ENCODE data around the gene ANKRD66. TPM values are rescaled to one million over a fixed set of nuclear protein-coding genes. Genes with fewer than 3 reads are reported as not detected.

Gene ANKRD66
- total RNA-seq: not detected in 2 replicates

- Mint-ChIP-seq H3K36me3 (ENCODE audit: low read depth) (no peaks in the 10 kb centered on the region), H3K4me1 (no peaks in the 10 kb centered on the region), H3K27ac (no peak within 1 kb of the TSS), H3K27me3 (no peaks in the 10 kb centered on the region), H3K9me3 (no peaks in the 10 kb centered on the region), H3K4me3 (no peak within 1 kb of the TSS)
- peak; percentile 6 for DNase-seq
- intact Hi-C loops (cut with micrococcal nuclease): no loop called here
These were observed at the start of gene ANKRD66 for GRCh38 chr6:46746696-46747095. TSS of gene ANKRD66 (plus strand) at chr6:46746933. CDS start at chr6:46751949, 5,016 bp downstream.

- Mint-ChIP-seq H3K36me3 (ENCODE audit: low read depth) (no peaks in the 10 kb centered on the region), H3K9me3 (no peaks in the 10 kb centered on the region), H3K4me1 (no peaks in the 10 kb centered on the region), H3K4me3 (no peak overlapping the region), H3K27ac (no peak overlapping the region), H3K27me3 (peaks cover 10% of the 10 kb centered on the region)
- DNase-seq: no peak
- intact Hi-C loops (cut with micrococcal nuclease): no loop called here
These were observed 46.8 kb upstream of the ANKRD66 start for GRCh38 chr6:46699970-46700369.

- Mint-ChIP-seq H3K27me3 (peaks cover 13% of the 10 kb centered on the region), H3K4me3 (no peak overlapping the region), H3K27ac (no peak overlapping the region), H3K9me3 (no peaks in the 10 kb centered on the region), H3K4me1 (no peaks in the 10 kb centered on the region), H3K36me3 (ENCODE audit: low read depth) (no peaks in the 10 kb centered on the region)
- intact Hi-C loops (cut with micrococcal nuclease): no loop called here
- DNase-seq: no peak
These were observed 42.2 kb upstream of the ANKRD66 start for GRCh38 chr6:46704562-46704961.

GRCh38 chr6:46706464-46706863, 40.3 kb upstream of the ANKRD66 start:
- no peaks in the 10 kb centered on the region for H3K9me3 Mint-ChIP-seq
- no peak overlapping the region for H3K27ac Mint-ChIP-seq
- no peak overlapping the region for H3K4me3 Mint-ChIP-seq
- no peaks in the 10 kb centered on the region for H3K4me1 Mint-ChIP-seq
- intact Hi-C loops (cut with micrococcal nuclease): no loop called here
- H3K27me3 Mint-ChIP-seq: peaks cover 17% of the 10 kb centered on the region
- H3K36me3 Mint-ChIP-seq (ENCODE audit: low read depth): no peaks in the 10 kb centered on the region
- DNase-seq: no peak

GRCh38 chr6:46711491-46711890, 35.2 kb upstream of the ANKRD66 start:
- H3K4me1 Mint-ChIP-seq: no peaks in the 10 kb centered on the region
- no peak overlapping the region for H3K27ac Mint-ChIP-seq
- no peak overlapping the region for H3K4me3 Mint-ChIP-seq
- no peaks in the 10 kb centered on the region for H3K36me3 Mint-ChIP-seq (ENCODE audit: low read depth)
- no peaks in the 10 kb centered on the region for H3K9me3 Mint-ChIP-seq
- intact Hi-C loops (cut with micrococcal nuclease): no loop called here
- no peak for DNase-seq
- peaks cover 6% of the 10 kb centered on the region for H3K27me3 Mint-ChIP-seq

GRCh38 chr6:46715141-46715540, 31.6 kb upstream of the ANKRD66 start:
- Mint-ChIP-seq H3K9me3 (no peaks in the 10 kb centered on the region), H3K4me1 (peaks cover 2% of the 10 kb centered on the region), H3K27ac (no peak overlapping the region), H3K36me3 (ENCODE audit: low read depth) (no peaks in the 10 kb centered on the region), H3K27me3 (peaks cover 2% of the 10 kb centered on the region), H3K4me3 (no peak overlapping the region)
- intact Hi-C loops (cut with micrococcal nuclease): no loop called here
- no peak for DNase-seq

GRCh38 chr6:46719099-46719498, 27.6 kb upstream of the ANKRD66 start:
- H3K9me3 Mint-ChIP-seq: no peaks in the 10 kb centered on the region
- no peak overlapping the region for H3K4me3 Mint-ChIP-seq
- intact Hi-C loops (cut with micrococcal nuclease): no loop called here
- H3K27ac Mint-ChIP-seq: no peak overlapping the region
- peaks cover 12% of the 10 kb centered on the region for H3K27me3 Mint-ChIP-seq
- no peak for DNase-seq
- H3K4me1 Mint-ChIP-seq: peaks cover 2% of the 10 kb centered on the region
- no peaks in the 10 kb centered on the region for H3K36me3 Mint-ChIP-seq (ENCODE audit: low read depth)

- intact Hi-C loops (cut with micrococcal nuclease): no loop called here
- Mint-ChIP-seq H3K4me1 (peaks cover 2% of the 10 kb centered on the region), H3K4me3 (no peak overlapping the region), H3K27ac (no peak overlapping the region), H3K27me3 (peaks cover 12% of the 10 kb centered on the region), H3K36me3 (ENCODE audit: low read depth) (no peaks in the 10 kb centered on the region), H3K9me3 (no peaks in the 10 kb centered on the region)
- DNase-seq: no peak
These were observed 26.3 kb upstream of the ANKRD66 start for GRCh38 chr6:46720401-46720800.

- Mint-ChIP-seq H3K36me3 (ENCODE audit: low read depth) (no peaks in the 10 kb centered on the region), H3K27me3 (peaks cover 41% of the 10 kb centered on the region), H3K4me1 (no peaks in the 10 kb centered on the region)
These were observed 16.9 kb upstream of the ANKRD66 start for GRCh38 chr6:46729787-46730326.

GRCh38 chr6:46730921-46731461, 15.7 kb upstream of the ANKRD66 start:
- Mint-ChIP-seq H3K36me3 (ENCODE audit: low read depth) (no peaks in the 10 kb centered on the region), H3K27ac (no peak overlapping the region), H3K4me3 (no peak overlapping the region), H3K27me3 (peaks cover 46% of the 10 kb centered on the region), H3K9me3 (no peaks in the 10 kb centered on the region), H3K4me1 (no peaks in the 10 kb centered on the region)
- intact Hi-C loops (cut with micrococcal nuclease): no loop called here
- DNase-seq: no peak

More at GRCh38 chr6:46729787-46730326, 16.9 kb upstream of the ANKRD66 start:
- DNase-seq: no peak
- H3K4me3 Mint-ChIP-seq: no peak overlapping the region
- intact Hi-C loops (cut with micrococcal nuclease): no loop called here
- no peak overlapping the region for H3K27ac Mint-ChIP-seq
- H3K9me3 Mint-ChIP-seq: no peaks in the 10 kb centered on the region

- Mint-ChIP-seq H3K27me3 (peaks cover 58% of the 10 kb centered on the region), H3K4me1 (no peaks in the 10 kb centered on the region), H3K27ac (no peak overlapping the region), H3K36me3 (ENCODE audit: low read depth) (no peaks in the 10 kb centered on the region), H3K4me3 (no peak overlapping the region), H3K9me3 (no peaks in the 10 kb centered on the region)
- intact Hi-C loops (cut with micrococcal nuclease): no loop called here
- no peak for DNase-seq
These were observed 13.4 kb upstream of the ANKRD66 start for GRCh38 chr6:46733341-46733801.

GRCh38 chr6:46734867-46735719, 11.6 kb upstream of the ANKRD66 start, which contains the start of gene PLA2G7:
TSS of gene PLA2G7 (minus strand) at chr6:46735375. CDS start at chr6:46722891, 12,484 bp downstream.
- H3K4me1 Mint-ChIP-seq: no peaks in the 10 kb centered on the region
- intact Hi-C loops (cut with micrococcal nuclease): no loop called here
- peaks cover 57% of the 10 kb centered on the region for H3K27me3 Mint-ChIP-seq
- no peak within 1 kb of the TSS for H3K27ac Mint-ChIP-seq
- no peak for DNase-seq
- H3K9me3 Mint-ChIP-seq: no peaks in the 10 kb centered on the region
- H3K36me3 Mint-ChIP-seq (ENCODE audit: low read depth): no peaks in the 10 kb centered on the region
- no peak within 1 kb of the TSS for H3K4me3 Mint-ChIP-seq

GRCh38 chr6:46735720-46736031, 11.1 kb upstream of the ANKRD66 start:
- Mint-ChIP-seq H3K27me3 (peaks cover 55% of the 10 kb centered on the region), H3K4me1 (no peaks in the 10 kb centered on the region), H3K27ac (no peak overlapping the region), H3K36me3 (ENCODE audit: low read depth) (no peaks in the 10 kb centered on the region), H3K4me3 (no peak overlapping the region), H3K9me3 (no peaks in the 10 kb centered on the region)
- no peak for DNase-seq
- intact Hi-C loops (cut with micrococcal nuclease): no loop called here

GRCh38 chr6:46736906-46737305, 9.8 kb upstream of the ANKRD66 start:
- intact Hi-C loops (cut with micrococcal nuclease): no loop called here
- Mint-ChIP-seq H3K9me3 (no peaks in the 10 kb centered on the region), H3K27me3 (peaks cover 51% of the 10 kb centered on the region), H3K36me3 (ENCODE audit: low read depth) (no peaks in the 10 kb centered on the region), H3K4me1 (no peaks in the 10 kb centered on the region), H3K4me3 (no peak overlapping the region), H3K27ac (no peak overlapping the region)
- no peak for DNase-seq
